Activated CD8-positive, alpha-beta memory T cell treated with anti-CD3 and anti-CD28 coated beads, Interleukin-2, amount 10 ng/mL, durations not matched to agents 7 days and 5 days (primary cell): ENCODE measurements around the gene MSANTD1. TPM values are rescaled to one million over a fixed set of nuclear protein-coding genes. Genes with fewer than 3 reads are reported as not detected.

Source experiments
- ATAC-seq: fragments of 150-1000 bp; cut with Tn5 transposase; one replicate; pipeline ENCODE4 v1.10.0; 2021; ENCODE audit warnings: moderate library complexity
- CTCF ChIA-PET: fragments of 350-600 bp; sonication (Branson Sonifier 250); formaldehyde crosslinking; loops from one replicate; lab custom pipeline; 2021; ENCODE audit warnings: antibody characterized with exemption; lab: Charles Lee
- DNase-seq: peaks from one replicate; pipeline ENCODE4 v3.0.0-alpha.2; 2020
- H3K27ac Mint-ChIP-seq: one replicate; pipeline ENCODE4 v1.8.0; 2021; ENCODE audit warnings: mild to moderate bottlenecking, mixed read lengths
- H3K27me3 Mint-ChIP-seq: one replicate; pipeline ENCODE4 v1.8.0; 2021; ENCODE audit warnings: mixed read lengths
- H3K36me3 Mint-ChIP-seq: one replicate; pipeline ENCODE4 v1.8.0; 2021; ENCODE audit warnings: mild to moderate bottlenecking, mixed read lengths
- H3K4me1 Mint-ChIP-seq: one replicate; pipeline ENCODE4 v1.8.0; 2021; ENCODE audit warnings: mixed read lengths
- H3K4me3 Mint-ChIP-seq: one replicate; pipeline ENCODE4 v1.8.0; 2021; ENCODE audit warnings: mild to moderate bottlenecking, moderate library complexity, mixed read lengths
- H3K9me3 Mint-ChIP-seq: one replicate; pipeline ENCODE4 v1.8.0; 2022; ENCODE audit warnings: low read depth, mixed read lengths
- total RNA-seq, 2 experiments: library from RNA; stranded (reverse); gene quantifications; one replicate each; pipeline ENCODE4 v1.2.3, GENCODE V29; 2021

The MSANTD1 gene
- total RNA-seq, 2 experiments from 2014 or later = 0.73 to 0.82 TPM

- H3K4me3 Mint-ChIP-seq = no peak overlapping the region
- CTCF ChIA-PET = interaction anchor here (0.5 kb wide), 1 partner anchor 202 kb away, joined by 3 read pairs; no protein-coding TSS in a partner anchor
- no peak overlapping the region for H3K27ac Mint-ChIP-seq
- no peaks in the 10 kb centered on the region for H3K27me3 Mint-ChIP-seq
- no peaks in the 10 kb centered on the region for H3K36me3 Mint-ChIP-seq
- DNase-seq (no peak), ATAC-seq (no peak)
- H3K9me3 Mint-ChIP-seq = no peaks in the 10 kb centered on the region
- peaks cover 14% of the 10 kb centered on the region for H3K4me1 Mint-ChIP-seq
Observed at GRCh38 chr4:3239998-3240920, 8.7 kb upstream of the MSANTD1 start.

DNA sequence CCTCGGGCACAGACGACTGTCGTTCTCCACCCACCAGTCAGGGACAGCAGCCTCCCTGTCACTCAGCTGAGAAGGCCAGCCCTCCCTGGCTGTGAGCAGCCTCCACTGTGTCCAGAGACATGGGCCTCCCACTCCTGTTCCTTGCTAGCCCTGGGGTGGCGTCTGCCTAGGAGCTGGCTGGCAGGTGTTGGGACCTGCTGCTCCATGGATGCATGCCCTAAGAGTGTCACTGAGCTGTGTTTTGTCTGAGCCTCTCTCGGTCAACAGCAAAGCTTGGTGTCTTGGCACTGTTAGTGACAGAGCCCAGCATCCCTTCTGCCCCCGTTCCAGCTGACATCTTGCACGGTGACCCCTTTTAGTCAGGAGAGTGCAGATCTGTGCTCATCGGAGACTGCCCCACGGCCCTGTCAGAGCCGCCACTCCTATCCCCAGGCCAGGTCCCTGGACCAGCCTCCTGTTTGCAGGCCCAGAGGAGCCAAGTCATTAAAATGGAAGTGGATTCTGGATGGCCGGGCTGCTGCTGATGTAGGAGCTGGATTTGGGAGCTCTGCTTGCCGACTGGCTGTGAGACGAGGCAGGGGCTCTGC, 7.9 kb upstream of the MSANTD1 start:
- Mint-ChIP-seq H3K27me3 (no peaks in the 10 kb centered on the region), H3K4me1 (peaks cover 14% of the 10 kb centered on the region), H3K36me3 (no peaks in the 10 kb centered on the region), H3K27ac (no peak overlapping the region), H3K4me3 (no peak overlapping the region), H3K9me3 (no peaks in the 10 kb centered on the region)
- CTCF ChIA-PET = interaction anchor here (1.2 kb wide), 1 partner anchor 134 kb away, joined by 3 read pairs; no protein-coding TSS in a partner anchor
- DNase-seq (no peak), ATAC-seq (no peak)

DNA sequence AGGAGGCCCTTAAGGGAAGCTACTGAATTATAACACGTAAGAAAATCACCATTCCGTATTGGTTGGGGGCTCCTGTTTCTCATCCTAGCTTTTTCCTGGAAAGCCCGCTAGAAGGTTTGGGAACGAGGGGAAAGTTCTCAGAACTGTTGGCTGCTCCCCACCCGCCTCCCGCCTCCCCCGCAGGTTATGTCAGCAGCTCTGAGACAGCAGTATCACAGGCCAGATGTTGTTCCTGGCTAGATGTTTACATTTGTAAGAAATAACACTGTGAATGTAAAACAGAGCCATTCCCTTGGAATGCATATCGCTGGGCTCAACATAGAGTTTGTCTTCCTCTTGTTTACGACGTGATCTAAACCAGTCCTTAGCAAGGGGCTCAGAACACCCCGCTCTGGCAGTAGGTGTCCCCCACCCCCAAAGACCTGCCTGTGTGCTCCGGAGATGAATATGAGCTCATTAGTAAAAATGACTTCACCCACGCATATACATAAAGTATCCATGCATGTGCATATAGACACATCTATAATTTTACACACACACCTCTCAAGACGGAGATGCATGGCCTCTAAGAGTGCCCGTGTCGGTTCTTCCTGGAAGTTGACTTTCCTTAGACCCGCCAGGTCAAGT, 6.9 kb upstream of the MSANTD1 start:
- no peaks in the 10 kb centered on the region for H3K27me3 Mint-ChIP-seq
- peaks cover 17% of the 10 kb centered on the region for H3K4me1 Mint-ChIP-seq
- ATAC-seq (no peak), DNase-seq (no peak)
- no peak overlapping the region for H3K27ac Mint-ChIP-seq
- CTCF ChIA-PET = interaction anchor here (1.2 kb wide), 1 partner anchor 135 kb away, joined by 3 read pairs; no protein-coding TSS in a partner anchor
- H3K4me3 Mint-ChIP-seq = no peak overlapping the region
- H3K36me3 Mint-ChIP-seq = no peaks in the 10 kb centered on the region
- H3K9me3 Mint-ChIP-seq = no peaks in the 10 kb centered on the region

- ATAC-seq (peak; percentile 14), DNase-seq (peak; percentile 47)
- Mint-ChIP-seq H3K27ac (no peak overlapping the region), H3K4me3 (no peak overlapping the region), H3K27me3 (no peaks in the 10 kb centered on the region), H3K9me3 (no peaks in the 10 kb centered on the region), H3K4me1 (peaks cover 17% of the 10 kb centered on the region), H3K36me3 (no peaks in the 10 kb centered on the region)
- CTCF ChIA-PET = interaction anchor here (1.3 kb wide), 2 partner anchors 10 to 50 kb away, joined by 3 read pairs; no protein-coding TSS in a partner anchor
Observed at GRCh38 chr4:3243136-3243780, 5.7 kb upstream of the MSANTD1 start.

DNA sequence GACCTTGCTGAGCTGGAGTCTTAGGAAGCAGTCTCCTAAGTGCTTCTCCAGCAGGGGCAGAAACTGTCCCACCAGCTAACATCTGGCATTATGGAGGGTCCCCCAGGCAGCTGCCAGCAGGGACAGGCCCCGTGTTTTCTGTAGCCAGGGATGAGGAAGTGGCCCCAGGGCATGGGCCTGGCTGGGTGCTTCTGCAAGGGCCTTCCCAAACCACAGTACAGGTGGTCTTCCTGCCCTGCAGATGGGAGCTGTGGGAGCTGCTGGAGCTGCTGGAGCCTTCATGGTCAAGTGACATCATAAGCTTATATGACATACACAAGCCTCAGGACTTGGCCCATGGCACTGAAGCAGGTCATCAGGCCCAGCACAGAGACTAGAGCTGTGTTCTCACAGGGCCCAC, 5.0 kb upstream of the MSANTD1 start:
- Mint-ChIP-seq H3K36me3 (no peaks in the 10 kb centered on the region), H3K27ac (no peak overlapping the region), H3K9me3 (no peaks in the 10 kb centered on the region), H3K4me3 (no peak overlapping the region), H3K4me1 (peaks cover 17% of the 10 kb centered on the region), H3K27me3 (no peaks in the 10 kb centered on the region)
- ATAC-seq = no peak
- CTCF ChIA-PET = interaction anchor here (1.0 to 1.3 kb wide), 4 partner anchors 9 to 194 kb away, joined by 3 read pairs; no protein-coding TSS in a partner anchor
- DNase-seq = no peak

DNA sequence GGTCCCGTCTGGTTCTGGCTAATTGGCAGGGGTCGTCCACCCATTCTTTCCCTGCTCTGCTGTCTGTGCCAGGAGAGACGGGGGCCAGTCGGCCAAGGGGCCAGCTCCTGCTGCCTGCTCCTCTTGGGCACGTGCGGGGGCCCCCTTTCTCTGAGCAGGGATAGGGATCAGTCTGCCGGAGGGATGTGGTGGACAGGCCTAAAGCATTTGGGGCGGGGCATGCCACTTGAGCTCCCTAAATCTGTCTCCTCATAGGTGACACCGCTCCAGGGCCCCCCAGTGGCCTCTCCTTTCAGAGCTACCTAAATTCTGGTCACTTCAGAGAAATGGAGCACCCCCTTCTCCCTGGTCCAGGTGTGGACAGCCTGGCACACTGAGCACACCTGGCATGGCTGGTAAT, 4.2 kb upstream of the MSANTD1 start:
- CTCF ChIA-PET = interaction anchor here (1.0 to 1.3 kb wide), 3 partner anchors 50 to 195 kb away, joined by 3 read pairs; no protein-coding TSS in a partner anchor

GRCh38 chr4:3245676-3246075, 3.3 kb upstream of the MSANTD1 start:
- no peaks in the 10 kb centered on the region for H3K36me3 Mint-ChIP-seq
- ATAC-seq (no peak), DNase-seq (no peak)
- no peak overlapping the region for H3K27ac Mint-ChIP-seq
- no peak overlapping the region for H3K4me3 Mint-ChIP-seq
- H3K27me3 Mint-ChIP-seq = no peaks in the 10 kb centered on the region
- H3K4me1 Mint-ChIP-seq = peaks cover 17% of the 10 kb centered on the region
- H3K9me3 Mint-ChIP-seq = no peaks in the 10 kb centered on the region
- CTCF ChIA-PET = no interaction called here

More for the DNA sequence above, 4.2 kb upstream of the MSANTD1 start:
- Mint-ChIP-seq H3K4me1 (peaks cover 17% of the 10 kb centered on the region), H3K4me3 (no peak overlapping the region), H3K27ac (no peak overlapping the region), H3K27me3 (no peaks in the 10 kb centered on the region), H3K9me3 (no peaks in the 10 kb centered on the region), H3K36me3 (no peaks in the 10 kb centered on the region)
- DNase-seq (no peak), ATAC-seq (no peak)

DNA sequence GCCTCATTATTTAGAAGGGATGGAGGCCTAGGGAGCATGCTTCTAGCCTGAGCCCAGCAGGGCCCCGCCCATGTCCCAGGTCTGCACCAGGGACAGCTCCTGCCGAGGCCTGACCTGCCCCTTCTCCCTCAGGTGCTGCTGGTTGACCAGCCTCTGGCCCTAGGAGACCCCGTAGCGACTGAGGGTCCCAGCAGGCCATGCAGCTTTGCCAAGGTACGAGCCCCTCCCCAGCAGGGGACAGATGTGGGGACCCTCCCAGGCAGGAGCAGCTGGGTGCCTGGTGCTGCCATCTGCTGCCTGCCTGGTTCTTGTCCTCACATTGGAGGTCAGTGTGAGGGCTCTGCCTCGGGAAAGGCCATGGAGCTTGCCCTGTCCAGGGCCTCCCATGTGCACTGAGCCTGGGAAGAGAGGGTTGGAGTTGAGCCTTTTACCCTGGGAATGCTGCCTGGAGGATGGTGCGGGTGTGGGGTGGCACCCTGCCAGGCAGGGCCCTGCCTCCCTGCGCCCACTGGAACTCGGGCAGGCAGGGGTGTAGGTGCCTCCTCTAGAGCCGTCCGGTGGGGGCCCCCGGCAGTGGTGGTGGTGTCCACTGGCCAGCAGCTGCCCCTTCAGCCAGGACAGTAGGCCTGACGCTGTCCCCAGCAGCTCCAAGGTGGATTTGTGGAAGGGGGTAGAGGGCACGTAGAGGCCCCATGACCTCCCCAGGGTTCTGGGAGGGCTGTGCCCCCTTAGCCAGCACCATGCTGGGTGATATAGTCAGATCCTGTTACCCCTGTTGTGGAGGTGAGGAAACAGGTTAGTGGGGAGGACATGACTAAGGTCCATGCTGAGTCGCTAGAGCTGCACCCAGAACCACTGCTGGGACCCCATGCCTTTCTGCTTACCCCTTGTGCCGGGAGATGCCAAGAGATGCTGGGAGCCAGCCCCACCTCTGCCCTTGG, 2.2 kb upstream of the MSANTD1 start:
- H3K27me3 Mint-ChIP-seq = no peaks in the 10 kb centered on the region
- CTCF ChIA-PET = interaction anchor here (0.8 to 1.2 kb wide), 2 partner anchors 43 to 52 kb away, joined by 3 read pairs; no protein-coding TSS in a partner anchor
- no peaks in the 10 kb centered on the region for H3K9me3 Mint-ChIP-seq
- DNase-seq (no peak), ATAC-seq (no peak)
- H3K4me3 Mint-ChIP-seq = no peak overlapping the region
- no peaks in the 10 kb centered on the region for H3K36me3 Mint-ChIP-seq
- H3K4me1 Mint-ChIP-seq = peaks cover 20% of the 10 kb centered on the region
- H3K27ac Mint-ChIP-seq = no peak overlapping the region

DNA sequence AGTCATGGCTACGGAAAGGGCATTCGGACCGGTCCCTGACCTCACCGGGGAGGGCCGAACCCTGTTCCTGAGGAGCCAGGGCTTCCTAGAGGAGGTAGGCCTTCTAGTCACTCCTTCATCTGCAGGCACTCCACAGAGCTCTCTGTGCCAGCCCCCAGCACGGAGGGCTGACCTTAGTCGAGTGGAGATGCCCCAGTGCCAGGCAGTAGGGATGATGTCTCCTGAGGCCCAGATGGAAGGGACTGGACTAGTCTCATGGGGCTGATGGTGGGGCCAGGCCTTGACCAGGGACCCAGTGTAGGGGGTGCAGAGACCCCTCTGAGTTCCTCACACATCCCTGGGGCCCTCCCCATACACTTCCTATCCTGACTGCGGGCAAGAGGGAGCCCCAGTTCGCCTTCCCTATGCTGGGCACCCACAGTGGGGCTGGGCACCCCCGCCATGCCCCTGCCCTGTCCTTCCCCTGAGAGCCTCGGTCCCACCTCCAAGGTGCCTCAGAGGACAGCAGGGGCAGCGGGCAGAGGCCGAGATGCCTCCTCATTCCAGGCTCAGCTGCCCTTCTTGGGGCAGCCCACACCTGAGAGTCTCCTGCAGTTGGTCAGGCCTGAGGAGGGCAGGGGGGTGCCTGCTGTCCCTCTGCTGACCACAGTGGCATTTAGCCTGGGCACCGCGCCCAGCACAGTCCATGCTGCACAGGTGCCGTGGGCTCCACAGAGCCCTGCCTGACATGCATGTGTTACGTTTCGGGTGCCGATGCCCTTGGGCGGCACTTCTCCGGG, 1.4 kb upstream of the MSANTD1 start:
- Mint-ChIP-seq H3K36me3 (no peaks in the 10 kb centered on the region), H3K27me3 (no peaks in the 10 kb centered on the region), H3K9me3 (no peaks in the 10 kb centered on the region), H3K27ac (no peak overlapping the region), H3K4me3 (no peak overlapping the region), H3K4me1 (peaks cover 15% of the 10 kb centered on the region)
- ATAC-seq (no peak), DNase-seq (no peak)
- CTCF ChIA-PET = interaction anchor here (1.2 kb wide), 1 partner anchor 44 kb away, joined by 3 read pairs; no protein-coding TSS in a partner anchor

GRCh38 chr4:3248178-3248480, 830 bp upstream of the MSANTD1 start:
- H3K27ac Mint-ChIP-seq = peak overlapping the region; percentile 28
- no peaks in the 10 kb centered on the region for H3K36me3 Mint-ChIP-seq
- H3K9me3 Mint-ChIP-seq = no peaks in the 10 kb centered on the region
- DNase-seq (no peak), ATAC-seq (no peak)
- no peaks in the 10 kb centered on the region for H3K27me3 Mint-ChIP-seq
- no peak overlapping the region for H3K4me3 Mint-ChIP-seq
- peaks cover 11% of the 10 kb centered on the region for H3K4me1 Mint-ChIP-seq
- CTCF ChIA-PET = no interaction called here

- H3K4me3 Mint-ChIP-seq = no peak overlapping the region
- H3K9me3 Mint-ChIP-seq = no peaks in the 10 kb centered on the region
- no peaks in the 10 kb centered on the region for H3K36me3 Mint-ChIP-seq
- CTCF ChIA-PET = no interaction called here
- H3K27me3 Mint-ChIP-seq = no peaks in the 10 kb centered on the region
- no peak for DNase-seq
- no peak for ATAC-seq
- H3K27ac Mint-ChIP-seq = no peak overlapping the region
- H3K4me1 Mint-ChIP-seq = peaks cover 6% of the 10 kb centered on the region
Observed at GRCh38 chr4:3249711-3250437, 915 bp downstream of the MSANTD1 start.
